ENCODE results near the gene FRMD7.

- TF ChIP-seq CTCF (IDR thresholded peaks at IDR 0.05) (no peak), POLR2A (IDR thresholded peaks at IDR 0.05) (no peak)
Observed at GRCh38 chrX:132086672-132087071, 41.1 kb downstream of the FRMD7 start.

Measured in right lobe of liver (tissue), 4 donors.